K562 (cell line): ENCODE results near the gene SLC9A3. TPM values are rescaled to one million over a fixed set of nuclear protein-coding genes. Genes with fewer than 3 reads are reported as not detected.

ENCODE experiments used
- GTF2A2 ChIP-seq: IDR thresholded peaks from 2 replicates; pipeline ENCODE4 v1.6.1; 2016; ENCODE audit warnings: mild to moderate bottlenecking, missing genetic modification characterization, missing compliant biosample characterization
- RBM34 ChIP-seq: fragments of 200-400 bp; formaldehyde crosslinking; IDR thresholded peaks from 2 replicates; pipeline ENCODE4 v1.6.1; 2018; ENCODE audit warnings: low read length, borderline replicate concordance; ENCODE audit not compliant: insufficient read depth
- ZNF717 ChIP-seq: fragments of 250-450 bp; sonication (Bioruptor Pico); IDR thresholded peaks from 2 replicates; pipeline ENCODE4 v1.5.0; 2021
- ZNF778 ChIP-seq: fragments of 450-650 bp; formaldehyde crosslinking; IDR thresholded peaks from 2 replicates; pipeline ENCODE4 v1.4.0; 2020; ENCODE audit warnings: mild to moderate bottlenecking, moderate library complexity
- polyA plus RNA-seq, 8 experiments: library from polyadenylated mRNA; depleted of rRNA in 4 of 8; stranded (reverse) in 5 of 8; unstranded in 3 of 8; fragments of >200 nt; fragmentation: Nextera tagmentation in 2 of 8; fragmentation: Illumina TruSeq in 1 of 8; extraction: Ambion mirVana in 2 of 8; extraction: Trizol in 1 of 8; gene quantifications; 2 replicates each; pipeline versions ENCODE4 v1.2.1 to v1.2.3, GENCODE V29; 2011 to 2014; ENCODE audit warnings: inconsistent platforms in 1 of 8, missing spikeins in 1 of 8
- total RNA-seq, 7 experiments: library from RNA; depleted of rRNA in 6 of 7; stranded (reverse); fragments of >200 nt in 6 of 7; fragmentation: Illumina TruSeq in 2 of 7; extraction: Trizol in 2 of 7; gene quantifications; 2 replicates each; pipeline versions ENCODE4 v1.2.1 to v1.2.3, GENCODE V29; 2011 to 2021; ENCODE audit warnings: low replicate concordance in 1 of 7
- TF ChIP-seq, protein P1 (sequence below): fragments of 200-400 bp; formaldehyde crosslinking; IDR thresholded peaks from 2 replicates; pipeline ENCODE4 v1.6.1; 2017; ENCODE audit warnings: mild to moderate bottlenecking, low read depth, low read length, moderate library complexity
- TF ChIP-seq, protein P2 (sequence below): fragments of 250-450 bp; sonication (Bioruptor Pico); IDR thresholded peaks from 2 replicates; pipeline ENCODE4 v1.8.0; 2022; ENCODE audit warnings: inconsistent platforms

SLC9A3 gene
- total and polyA plus RNA-seq, 9 of the 15 experiments (the other 6 are each of a cell fraction or from before 2014, with no cell fraction given) = 1.5 to 5.8 (median 3.7) TPM; not detected in 2

DNA sequence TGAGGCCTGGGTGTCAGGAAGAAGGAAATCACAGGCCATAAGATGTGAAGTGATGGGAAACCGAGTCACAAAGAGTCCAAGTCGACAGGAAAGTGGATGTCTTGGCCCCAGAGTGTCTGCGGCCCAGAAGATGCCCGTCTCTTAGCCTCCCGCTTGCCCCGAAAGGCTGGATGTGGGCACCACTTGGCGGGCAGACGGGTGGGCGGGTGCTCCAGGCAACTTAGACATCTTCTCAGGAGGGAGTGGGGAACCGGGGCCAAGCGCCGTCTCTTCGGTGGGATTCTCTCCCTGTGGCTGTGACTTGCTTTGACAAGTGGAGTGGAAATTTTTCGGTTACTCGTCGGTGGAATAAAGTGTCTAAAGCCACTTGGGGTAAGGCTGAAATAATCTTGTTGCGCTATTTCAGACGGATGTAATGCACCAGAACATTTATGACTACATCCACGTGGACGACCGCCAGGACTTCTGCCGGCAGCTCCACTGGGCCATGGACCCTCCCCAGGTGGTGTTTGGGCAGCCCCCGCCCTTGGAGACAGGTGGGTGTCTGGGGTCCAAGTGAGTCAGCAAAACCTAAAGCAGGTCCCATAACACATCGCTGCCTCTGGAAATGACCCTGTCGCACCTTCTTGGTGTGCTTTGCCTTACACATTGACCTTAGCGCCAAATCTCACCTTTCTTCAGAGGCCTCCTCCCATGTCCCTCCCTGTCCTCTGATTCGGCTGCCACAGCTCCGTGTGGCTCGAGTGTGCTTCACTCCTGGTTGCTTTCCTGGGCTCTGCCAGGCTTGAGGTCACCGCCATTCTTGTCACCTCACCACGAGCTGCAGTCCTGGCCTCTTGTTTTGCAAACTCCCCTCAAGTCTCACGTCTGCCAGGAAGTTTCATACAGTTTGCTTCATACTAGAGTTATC lies 101.7 kb downstream of the SLC9A3 start (continued):
- TF ChIP-seq ZNF717 (CRISPR knock-in tag) (no peak), RBM34 (no peak), GTF2A2 (tag) (no peak), ZNF778 (no peak)
- TF ChIP-seq, protein P1, sequence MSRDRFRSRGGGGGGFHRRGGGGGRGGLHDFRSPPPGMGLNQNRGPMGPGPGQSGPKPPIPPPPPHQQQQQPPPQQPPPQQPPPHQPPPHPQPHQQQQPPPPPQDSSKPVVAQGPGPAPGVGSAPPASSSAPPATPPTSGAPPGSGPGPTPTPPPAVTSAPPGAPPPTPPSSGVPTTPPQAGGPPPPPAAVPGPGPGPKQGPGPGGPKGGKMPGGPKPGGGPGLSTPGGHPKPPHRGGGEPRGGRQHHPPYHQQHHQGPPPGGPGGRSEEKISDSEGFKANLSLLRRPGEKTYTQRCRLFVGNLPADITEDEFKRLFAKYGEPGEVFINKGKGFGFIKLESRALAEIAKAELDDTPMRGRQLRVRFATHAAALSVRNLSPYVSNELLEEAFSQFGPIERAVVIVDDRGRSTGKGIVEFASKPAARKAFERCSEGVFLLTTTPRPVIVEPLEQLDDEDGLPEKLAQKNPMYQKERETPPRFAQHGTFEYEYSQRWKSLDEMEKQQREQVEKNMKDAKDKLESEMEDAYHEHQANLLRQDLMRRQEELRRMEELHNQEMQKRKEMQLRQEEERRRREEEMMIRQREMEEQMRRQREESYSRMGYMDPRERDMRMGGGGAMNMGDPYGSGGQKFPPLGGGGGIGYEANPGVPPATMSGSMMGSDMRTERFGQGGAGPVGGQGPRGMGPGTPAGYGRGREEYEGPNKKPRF = no peak
- TF ChIP-seq, protein P2, sequence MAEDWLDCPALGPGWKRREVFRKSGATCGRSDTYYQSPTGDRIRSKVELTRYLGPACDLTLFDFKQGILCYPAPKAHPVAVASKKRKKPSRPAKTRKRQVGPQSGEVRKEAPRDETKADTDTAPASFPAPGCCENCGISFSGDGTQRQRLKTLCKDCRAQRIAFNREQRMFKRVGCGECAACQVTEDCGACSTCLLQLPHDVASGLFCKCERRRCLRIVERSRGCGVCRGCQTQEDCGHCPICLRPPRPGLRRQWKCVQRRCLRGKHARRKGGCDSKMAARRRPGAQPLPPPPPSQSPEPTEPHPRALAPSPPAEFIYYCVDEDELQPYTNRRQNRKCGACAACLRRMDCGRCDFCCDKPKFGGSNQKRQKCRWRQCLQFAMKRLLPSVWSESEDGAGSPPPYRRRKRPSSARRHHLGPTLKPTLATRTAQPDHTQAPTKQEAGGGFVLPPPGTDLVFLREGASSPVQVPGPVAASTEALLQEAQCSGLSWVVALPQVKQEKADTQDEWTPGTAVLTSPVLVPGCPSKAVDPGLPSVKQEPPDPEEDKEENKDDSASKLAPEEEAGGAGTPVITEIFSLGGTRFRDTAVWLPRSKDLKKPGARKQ = no peak
